Measurements from ENCODE around the gene GCNT2. TPM values are rescaled to one million over a fixed set of nuclear protein-coding genes. Genes with fewer than 3 reads are reported as not detected.
"Not testable (repeated sequence)": the region's sequence is repeated elsewhere in the genome, so short reads cannot be mapped to it uniquely, and the experiment has no call there.

Gene GCNT2
- polyA plus RNA-seq, 1 donor: 2.5 TPM

DNA sequence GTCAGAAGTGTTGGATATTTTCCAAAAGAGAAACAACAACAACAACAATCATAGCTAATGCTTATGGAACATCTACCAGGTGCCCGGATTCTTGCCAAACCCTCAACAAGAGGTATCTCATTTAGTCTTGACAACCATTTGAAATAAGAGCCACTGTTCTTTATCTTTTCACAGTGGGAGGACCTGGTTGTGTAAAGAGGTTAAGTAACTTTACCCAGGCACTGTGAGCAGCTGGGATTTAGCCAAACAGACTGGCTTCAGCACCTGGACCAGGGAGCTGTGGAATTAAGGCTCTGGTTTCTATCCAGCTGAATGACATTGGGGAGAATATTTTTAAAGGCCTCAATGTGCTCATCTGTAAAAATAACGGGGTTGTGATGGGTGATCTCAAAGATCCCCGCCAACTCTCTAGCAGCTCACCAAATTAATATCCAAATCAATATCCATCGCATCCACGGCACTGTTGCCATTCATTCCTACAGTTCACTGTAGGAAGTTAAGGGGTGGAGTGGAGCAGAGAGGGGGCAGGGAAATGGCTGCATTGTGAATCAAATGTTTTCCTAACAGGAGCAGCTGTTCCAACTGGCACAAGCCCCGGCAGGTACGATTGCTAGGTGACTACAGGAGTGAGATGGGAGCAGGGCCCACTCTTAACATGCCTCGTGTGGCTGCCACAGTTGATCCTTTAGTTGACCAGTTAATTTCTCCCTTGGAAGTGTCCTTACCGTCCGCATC lies 61.8 kb downstream of the GCNT2 start:
- no peak for DNase-seq

GRCh38 chr6:10583509-10583901 lies 62.4 kb downstream of the GCNT2 start:
- DNase-seq: no peak

DNA sequence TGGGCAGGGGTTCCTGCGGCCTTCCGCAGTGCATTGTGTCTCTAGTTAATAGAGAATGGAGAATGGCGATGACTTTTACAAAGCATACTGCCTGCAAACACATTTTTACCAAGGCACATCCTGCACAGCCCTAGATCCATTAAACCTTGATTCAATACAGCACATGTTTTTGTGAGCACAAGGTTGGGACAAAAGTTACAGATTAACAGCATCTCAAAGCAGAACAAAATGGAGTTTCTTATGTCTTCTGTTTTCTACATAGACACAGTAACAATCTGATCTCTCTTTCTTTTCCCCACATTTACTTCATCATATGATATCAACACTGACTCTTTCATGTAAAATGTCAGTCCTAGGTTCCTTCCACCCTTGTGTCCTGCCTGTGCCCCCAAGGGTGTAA lies 63.5 kb downstream of the GCNT2 start:
- DNase-seq: no peak

GRCh38 chr6:10585209-10585845 lies 64.2 kb downstream of the GCNT2 start:
- DNase-seq: no peak

DNA sequence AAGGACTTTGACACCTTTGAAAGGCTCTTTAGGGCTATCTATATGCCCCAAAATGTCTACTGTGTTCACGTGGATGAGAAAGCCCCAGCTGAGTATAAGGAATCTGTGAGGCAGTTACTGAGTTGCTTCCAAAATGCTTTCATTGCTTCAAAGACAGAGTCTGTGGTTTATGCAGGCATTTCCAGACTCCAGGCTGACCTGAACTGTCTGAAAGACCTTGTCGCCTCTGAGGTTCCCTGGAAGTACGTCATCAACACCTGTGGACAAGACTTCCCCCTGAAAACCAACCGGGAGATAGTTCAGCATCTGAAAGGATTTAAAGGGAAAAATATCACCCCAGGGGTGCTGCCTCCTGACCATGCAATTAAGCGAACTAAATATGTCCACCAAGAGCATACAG lies 65.2 kb downstream of the GCNT2 start:
- no peak for DNase-seq

DNA sequence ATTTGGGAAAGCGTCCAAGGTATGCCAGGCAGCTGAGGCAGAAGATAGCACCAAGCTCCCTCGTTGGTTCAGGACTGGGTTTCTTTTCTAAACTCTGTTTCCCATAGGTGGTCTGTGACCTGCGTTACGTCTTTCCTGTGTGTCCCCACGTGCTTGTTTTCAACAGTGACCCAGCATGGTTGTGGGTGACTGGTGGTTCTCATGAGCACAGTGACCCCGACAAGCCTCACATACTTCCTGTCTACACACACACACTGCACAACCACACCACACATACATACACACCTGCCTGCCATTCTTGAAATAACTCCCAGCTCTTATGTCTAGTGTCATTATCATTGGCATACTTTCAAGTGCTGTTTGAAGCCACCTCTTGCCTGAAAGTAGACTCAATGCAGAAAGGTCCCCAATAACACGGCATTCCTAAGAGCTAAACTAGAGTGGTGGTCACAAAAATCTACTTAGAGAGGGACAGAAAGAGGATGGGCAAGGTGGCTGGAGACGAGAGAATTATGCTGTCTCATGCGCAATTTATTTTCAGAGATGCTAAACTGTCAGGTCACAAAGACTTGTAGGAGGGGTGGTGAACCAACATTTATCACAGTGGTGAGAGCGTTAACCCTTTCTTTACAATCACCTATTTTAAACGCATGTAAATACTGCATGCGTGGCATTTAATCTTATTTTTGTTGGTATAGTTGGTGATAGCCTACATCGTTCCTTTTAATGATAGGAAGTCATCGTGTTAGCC lies 66.7 kb downstream of the GCNT2 start:
- DNase-seq: no peak

DNA sequence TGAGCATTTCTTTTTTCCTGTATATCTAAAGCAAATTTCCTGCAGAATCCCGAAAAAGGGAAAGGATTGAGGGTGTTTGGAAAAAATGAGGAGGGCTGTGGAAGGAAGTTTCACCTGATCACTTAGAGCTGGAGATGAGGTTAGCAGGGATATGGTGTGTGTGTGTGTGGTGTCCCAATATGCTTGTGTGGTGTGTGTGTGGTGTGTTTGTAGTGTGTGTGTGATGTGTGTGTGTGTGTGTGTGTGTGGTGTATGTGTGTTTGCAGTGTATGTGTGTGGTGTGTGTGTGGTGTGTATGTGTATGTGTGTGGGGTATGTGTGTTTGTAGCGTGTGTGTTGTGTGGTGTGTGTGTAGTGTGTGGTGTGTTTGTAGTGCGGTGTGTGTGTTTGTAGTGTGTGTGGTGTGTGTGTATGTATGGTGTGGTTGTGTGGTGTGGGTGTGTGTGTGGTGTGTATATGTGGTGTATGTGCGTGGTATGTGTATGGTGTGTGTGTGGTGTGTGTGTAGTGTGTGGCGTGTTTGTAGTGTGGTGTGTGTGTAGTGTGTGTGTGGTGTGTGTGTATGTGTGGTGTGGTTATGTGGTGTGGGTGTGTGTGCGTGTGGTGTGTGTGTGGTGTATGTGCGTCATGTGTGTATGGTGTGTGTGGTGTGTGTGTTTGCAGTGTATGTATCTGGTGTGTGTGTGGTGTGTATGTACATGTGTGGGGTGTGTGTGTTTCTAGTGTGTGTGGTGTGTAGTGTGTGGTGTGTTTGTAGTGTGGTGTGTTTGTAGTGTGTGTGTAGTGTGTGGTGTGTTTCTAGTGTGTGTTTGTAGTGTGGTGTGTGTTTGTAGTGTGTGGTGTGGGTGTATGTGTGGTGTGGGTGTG lies 67.6 kb downstream of the GCNT2 start:
- DNase-seq: no peak

DNA sequence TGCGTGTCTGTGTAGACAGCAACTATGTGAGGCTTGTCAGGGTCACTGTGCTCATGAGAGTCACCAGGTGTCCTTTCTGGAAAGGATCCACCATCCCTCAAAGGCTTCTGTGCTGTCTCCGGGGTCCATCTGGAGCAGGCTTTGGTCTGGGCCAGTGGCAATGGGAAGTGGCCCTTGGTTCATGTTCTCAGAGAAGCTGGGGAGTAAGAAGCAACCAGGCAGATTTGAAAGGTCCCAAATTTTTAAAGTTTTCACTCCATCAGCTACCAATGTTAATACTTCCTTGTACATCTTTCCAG lies 68.2 kb downstream of the GCNT2 start:
- no peak for DNase-seq

- DNase-seq: no peak
These were observed 68.8 kb downstream of the GCNT2 start for GRCh38 chr6:10589983-10590382.

DNA sequence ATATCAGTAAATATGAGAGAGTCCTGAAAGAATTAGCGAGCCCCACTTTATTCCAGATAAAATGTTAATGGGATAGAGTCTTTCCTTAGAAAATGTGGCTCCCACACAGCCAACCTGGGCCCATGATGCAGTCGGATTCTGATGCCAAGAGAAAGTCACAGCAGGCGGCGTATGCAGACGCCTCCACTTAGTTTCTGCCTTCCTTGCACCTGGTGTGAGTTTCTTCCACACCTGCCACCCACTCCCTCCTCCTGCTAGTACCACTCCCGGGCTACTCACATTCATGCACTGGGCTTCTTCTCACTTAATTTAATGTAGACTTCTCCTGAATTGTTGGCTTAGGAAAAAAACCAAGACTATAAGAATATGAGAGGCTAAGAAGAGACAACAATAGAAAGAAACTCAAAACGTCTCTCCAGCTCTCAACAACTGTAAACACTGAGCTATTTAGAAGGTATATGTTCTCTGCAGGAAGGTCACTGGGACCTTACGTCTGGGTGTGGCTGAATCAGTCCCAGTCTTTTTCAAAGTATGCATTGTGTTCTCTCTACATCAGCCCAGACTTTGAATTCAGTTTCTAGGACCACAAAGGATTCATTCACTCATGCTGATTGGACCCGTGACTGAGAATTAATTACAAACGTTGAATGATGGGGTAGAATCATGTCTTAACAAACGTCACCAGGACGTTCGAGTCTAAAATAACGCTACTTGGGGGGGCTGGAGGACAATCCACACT lies 70.4 kb downstream of the GCNT2 start:
- DNase-seq: no peak

GRCh38 chr6:10595731-10596664 lies 74.8 kb downstream of the GCNT2 start:
- no peak for DNase-seq

DNA sequence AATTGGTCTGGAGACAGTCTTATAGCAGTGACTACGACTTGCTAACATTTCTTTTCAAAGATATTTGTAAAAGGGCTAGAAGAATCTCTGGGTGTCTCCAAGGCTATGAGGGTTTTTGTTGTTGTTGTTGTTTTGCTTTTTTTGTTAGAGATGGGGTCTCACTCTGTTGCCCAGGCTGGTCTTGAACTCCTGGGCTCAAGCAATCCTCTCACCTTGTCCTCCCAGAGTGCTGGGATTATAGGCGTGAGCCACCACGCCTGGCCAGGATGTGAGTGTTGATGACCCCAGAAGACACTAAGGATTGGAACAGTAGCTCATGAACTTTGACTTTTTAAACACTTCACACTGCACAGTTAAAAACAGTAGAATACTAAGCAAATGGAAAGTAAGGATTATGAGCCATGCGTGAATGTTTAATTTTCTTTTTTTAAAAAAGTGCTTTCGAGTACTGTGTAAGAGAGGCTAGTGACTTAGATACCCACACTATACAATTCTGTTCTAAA lies 76.4 kb downstream of the GCNT2 start:
- no peak for DNase-seq

DNA sequence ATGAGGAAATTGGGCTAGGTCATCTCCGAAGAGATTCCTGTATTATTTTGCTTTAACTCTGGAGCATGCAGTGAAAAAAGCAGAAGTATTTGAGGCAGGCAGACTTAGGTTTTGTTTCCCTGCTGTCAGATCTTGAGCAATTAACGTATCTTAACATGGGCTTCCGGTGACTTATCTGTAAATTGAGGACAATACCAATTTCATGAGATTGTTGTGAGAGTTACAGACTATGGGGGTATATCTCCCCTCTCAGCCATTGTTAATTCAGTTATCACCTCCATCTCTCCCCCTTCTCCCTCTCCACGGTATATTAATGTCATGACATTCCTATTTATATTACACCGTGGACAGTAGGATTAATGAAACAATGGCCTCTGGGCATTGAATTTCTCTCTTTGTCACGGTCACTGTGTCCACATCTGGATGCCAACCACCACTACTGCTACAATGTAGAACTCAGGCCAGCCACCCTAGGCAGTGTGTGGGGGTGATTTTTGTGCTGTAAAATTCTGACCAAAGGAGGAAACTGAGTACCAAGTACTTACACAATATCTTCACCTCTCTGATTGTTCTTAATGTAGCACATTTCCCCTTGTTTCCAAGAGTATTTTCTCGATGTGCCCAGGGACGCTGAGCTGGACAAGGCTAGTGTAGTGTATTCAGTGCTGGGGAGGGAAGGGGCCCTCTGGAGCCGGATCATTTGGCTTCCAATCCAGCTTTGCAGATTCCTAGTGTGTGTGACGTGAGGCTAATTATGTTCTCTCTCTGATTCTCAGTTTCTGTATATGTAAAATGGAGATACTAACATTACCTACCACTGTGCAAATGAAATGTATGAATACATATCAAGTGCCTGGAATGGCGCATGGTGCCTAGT lies 77.2 kb downstream of the GCNT2 start:
- no peak for DNase-seq

- DNase-seq: no peak
These were observed 77.9 kb downstream of the GCNT2 start for GRCh38 chr6:10599046-10599445.

- not testable (repeated sequence) for DNase-seq
These were observed 79.5 kb downstream of the GCNT2 start for GRCh38 chr6:10600681-10601080.

DNA sequence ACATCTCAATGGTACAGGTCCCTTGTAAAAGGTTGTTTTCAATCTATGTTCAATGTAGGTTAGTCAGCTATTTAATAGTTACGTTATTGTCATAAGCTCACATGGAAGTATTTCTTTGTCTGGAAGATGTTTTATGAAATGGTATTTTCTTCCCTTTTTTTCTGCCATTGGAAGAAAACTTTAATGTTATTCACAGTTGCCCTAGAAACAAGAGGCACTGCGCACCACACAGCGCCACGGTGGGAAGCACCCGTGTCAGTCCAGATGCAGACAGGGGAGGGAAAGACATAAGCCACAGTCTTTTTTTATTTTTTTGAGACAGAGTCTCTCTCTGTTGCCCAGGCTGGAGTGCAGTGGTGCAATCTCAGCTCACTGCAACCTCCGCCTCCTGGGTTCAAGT lies 82.1 kb downstream of the GCNT2 start:
- no peak for DNase-seq

GRCh38 chr6:10609038-10609437 lies 87.9 kb downstream of the GCNT2 start:
- no peak for DNase-seq

DNA sequence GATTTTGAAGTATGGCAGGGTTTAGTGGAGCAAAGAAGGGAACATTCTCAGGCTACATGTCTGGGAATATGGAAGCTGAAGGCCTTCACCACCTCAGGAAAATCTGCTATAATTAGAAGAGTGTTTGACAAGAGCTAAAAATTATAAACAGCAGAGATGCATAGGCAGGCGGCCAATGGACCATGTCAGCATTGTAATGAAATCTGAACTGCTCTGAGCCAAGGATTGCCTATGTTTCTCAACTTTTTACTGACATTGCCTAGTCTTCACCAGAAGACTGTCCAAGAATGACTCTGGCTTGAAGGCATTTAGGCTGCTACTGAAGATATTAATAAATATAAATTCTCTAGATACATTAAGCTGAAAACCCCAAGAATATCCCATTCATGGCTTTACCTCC lies 89.1 kb downstream of the GCNT2 start:
- no peak for DNase-seq

GRCh38 chr6:10612161-10612560 lies 91.0 kb downstream of the GCNT2 start:
- no peak for DNase-seq

- DNase-seq: no peak
These were observed 91.9 kb downstream of the GCNT2 start for GRCh38 chr6:10613077-10613476.

Measured in hindlimb muscle (tissue), 1 donor.